Fibroblast of the conjunctiva (primary cell): Measurements from ENCODE around the gene GPR155.
"Not testable (repeated sequence)": the region's sequence is repeated elsewhere in the genome, so short reads cannot be mapped to it uniquely, and the experiment has no call there.

ENCODE experiments used
- DNase-seq: peaks from one replicate; pipeline ENCODE4 v3.0.0-alpha.2; 2010; ENCODE audit warnings: low read depth

Gene GPR155

GRCh38 chr2:174490051-174490450 is 3.2 kb upstream of the GPR155 start:
- DNase-seq: no peak

GRCh38 chr2:174489520-174489919 is 2.7 kb upstream of the GPR155 start:
- not testable (repeated sequence) for DNase-seq

DNA sequence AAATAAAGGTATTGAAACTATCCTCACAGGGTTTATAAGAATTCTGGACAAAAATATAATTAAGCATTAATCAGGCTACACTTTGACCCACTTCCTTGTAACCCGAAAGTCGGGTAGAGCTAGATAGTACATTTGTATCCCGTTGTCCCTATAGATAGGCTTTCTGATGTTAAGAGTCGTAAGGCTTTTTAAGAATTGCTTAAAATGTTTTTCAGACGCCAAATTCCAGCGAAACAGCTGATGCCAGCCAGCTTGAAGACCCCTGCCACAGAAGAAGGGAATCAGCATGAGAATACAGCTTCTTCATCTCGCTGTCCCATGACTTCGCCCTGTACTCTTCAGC is 962 bp upstream of the GPR155 start:
- DNase-seq: no peak

GRCh38 chr2:174487108-174487819 is 435 bp upstream of the GPR155 start:
- peak; percentile 99 for DNase-seq

DNA sequence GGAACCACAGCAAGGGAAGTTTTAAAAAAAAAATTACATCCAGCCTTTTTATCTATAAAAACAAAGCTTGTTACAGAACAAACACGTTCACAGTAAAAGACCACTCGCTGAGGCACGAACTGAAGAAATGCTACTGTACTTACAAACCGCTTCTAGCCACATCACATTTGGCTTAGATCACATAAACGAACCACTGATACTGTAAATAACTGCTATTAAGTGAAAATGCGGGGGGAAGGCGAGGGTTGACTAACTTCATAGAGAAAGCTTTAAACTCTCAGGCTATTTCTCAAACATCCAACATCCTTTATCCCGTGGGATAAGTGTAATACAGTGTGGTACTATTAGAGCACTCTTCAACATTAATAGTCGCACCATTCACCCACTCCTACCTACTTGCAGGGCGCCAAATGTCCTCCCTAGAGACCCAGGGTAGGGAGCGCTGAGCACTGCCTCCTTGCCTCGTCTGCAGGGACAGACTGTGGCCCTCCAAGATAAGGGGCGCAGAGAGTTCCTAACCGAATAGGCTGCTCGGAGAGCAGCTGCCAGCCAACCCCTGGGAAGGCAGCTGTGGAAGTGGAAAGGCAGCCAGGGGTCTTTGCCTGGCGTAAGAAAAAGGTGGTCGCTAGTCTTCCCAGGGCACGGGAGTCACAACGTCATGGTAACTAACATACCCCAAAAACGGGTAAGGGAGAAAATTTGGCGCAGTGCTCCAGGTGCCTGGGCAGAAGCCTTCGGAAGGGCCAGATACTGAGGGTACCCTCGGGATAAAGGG is 854 bp downstream of the GPR155 start:
- no peak for DNase-seq

- DNase-seq: not testable (repeated sequence)
Observed at GRCh38 chr2:174485045-174485444, 1.8 kb downstream of the GPR155 start.

- DNase-seq: no peak
Observed at GRCh38 chr2:174484573-174484972, 2.3 kb downstream of the GPR155 start.

DNA sequence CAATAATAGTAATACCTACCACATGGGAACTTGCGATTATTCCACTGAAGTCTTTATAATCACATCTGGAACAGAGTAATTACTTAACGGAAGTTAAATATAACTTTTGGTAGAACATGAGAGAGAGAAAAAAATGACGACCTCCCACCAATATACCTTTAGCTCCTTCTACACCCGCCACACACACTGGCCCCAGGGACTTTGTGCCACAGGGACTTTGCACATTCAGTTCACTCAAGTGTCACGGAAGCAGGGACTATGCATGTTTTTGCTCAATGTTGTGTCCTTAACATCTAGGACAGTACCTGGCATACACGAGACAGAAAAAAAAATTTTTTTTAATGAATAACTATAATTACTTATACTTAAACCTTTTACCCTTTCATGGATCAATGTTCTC is 4.0 kb downstream of the GPR155 start:
- DNase-seq: no peak

DNA sequence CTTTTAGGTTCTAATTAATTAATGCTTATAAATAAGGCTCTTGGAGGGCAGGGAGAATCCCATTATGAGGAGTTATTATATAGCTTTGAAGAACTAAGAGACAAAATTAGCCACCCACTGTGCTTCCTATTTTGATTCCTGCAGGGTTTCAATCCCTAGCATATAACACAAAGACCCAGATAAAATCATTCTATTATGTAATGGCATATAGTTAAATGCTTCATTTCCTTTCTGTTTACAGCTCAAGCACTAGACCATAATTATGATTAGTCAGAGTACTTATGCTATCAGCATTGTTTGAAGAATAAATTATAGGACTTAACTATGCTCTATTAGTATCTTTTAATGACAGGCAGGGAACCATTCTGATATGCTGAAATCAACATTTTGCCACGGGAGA is 9.1 kb downstream of the GPR155 start:
- no peak for DNase-seq

DNA sequence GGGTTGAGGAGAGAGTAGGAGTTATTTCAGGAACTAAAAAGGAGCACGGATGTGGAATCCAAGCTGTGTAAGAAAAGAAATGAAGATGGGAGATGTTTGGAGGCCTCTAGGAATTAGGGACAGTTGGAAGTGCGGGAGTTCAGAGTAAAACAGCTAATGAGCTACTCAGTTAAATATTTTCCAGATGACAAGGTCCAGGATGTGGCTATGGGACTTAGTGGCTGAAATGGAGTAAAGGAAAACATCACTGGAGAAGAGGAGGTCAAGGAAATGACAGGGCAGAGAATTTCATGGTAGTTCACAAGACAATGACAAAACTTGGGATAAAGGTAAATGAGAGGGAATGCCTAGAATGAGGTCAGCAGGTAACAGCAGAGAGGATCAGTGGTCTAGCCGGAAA is 13.0 kb downstream of the GPR155 start:
- no peak for DNase-seq

DNA sequence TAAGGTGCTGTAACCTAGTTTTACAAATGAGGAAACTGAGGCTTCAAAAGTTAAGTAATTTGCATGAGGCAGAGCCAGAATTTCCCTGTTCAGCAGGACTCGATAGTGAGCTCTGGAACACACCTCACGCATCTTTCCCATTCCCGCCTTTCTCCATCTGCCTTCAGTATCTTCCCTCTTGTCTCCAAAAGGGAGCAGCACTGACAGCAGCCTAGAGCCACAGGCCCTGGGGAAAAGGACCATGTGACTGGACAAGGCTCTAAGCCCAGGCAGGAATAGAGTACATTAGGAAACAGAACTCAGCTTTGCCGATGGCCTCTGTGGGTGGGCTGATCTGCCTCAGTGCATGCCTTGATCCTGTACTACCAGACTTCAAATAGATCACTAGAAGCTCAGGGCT is 21.5 kb downstream of the GPR155 start:
- DNase-seq: no peak

DNA sequence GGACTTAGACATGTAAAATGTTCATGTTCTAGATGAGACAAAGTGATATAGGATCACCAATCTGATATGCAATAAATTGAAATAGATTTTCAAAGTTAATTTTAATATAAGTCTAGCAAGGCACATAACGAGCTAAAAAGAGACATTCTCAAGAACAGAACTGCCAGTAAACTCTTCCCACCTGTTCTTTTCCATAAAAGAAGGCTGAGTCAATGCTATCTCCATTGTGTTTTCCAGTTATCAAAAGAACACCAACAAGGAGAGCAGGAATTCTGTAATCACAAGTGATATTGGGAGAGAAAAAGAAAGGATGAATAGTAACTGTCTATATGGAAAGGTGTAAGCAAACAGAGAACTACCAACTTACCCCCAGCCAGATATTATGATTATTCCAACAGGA is 25.6 kb downstream of the GPR155 start:
- DNase-seq: no peak

DNA sequence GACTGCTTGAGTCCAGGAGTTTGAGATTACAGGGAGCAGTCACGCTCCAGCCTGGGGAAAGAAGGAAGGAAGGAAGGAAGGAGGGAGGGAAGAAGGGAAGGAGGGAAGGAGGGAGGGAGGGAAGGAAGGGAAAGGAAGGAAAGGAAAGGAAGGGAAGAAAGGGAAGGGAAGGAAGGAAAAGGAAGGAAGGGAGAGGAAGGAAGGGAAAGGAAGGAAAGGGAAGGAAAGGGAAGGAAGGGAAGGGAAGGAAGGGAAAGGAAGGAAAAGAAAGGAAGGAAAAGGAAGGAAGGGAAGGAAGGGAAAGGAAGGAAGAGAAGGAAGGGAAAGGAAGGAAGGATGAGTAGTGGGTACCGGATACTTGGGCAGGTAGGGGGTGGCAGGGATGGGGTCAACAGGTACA is 32.3 kb downstream of the GPR155 start:
- no peak for DNase-seq

DNA sequence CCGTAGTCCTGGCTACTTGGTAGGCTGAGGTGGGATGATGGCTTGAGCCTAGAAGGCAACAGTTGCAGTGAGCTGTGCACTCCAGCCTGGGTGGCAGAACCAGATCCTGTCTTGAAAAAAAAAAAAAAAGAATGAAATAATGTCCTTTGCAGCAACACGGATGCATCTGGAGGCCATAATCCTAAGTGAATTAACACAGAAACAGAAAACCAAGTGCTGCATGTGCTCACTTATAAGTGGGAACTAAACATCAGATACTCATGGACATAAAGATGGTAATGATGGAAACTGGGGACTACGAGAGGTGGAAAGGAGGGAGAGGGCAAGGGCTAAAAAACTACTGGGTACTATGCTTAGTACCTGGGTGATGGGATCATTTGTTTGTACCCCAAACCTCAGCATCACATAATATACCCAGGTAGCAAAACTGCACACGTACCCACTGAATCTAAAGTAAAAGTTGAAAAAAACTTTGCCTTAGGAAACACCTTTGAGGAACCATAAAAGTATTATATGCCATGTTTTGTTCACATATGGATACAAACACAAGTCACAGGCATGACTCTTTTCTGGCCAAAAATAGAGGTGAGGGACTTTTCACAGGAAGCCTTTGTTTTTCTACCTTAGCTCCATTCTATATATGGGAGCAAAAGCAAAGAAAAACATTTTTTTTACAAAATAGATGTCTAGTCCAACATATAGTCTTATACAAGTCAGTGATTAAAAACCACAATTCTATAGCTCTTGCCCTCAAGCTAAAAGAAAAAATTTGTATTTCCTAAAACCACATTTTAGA is 36.6 kb downstream of the GPR155 start:
- no peak for DNase-seq

DNA sequence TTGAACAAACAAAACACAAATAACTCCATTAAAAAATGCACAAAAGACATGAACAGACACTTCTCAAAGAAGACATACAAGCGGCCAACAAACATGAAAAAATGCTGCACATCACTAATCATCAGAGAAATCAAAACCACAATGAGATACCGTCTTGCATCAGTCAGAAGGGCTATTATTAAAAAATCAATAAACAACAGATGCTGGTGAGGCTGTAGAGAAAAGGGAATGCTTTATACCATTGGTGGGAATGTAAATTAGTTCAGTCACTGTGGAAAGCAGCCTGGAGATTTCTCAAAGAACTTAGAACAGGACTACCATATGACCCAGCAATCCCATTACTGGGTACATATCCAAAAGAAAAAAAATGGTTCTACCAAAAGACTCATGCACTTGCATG is 37.8 kb downstream of the GPR155 start:
- no peak for DNase-seq

GRCh38 chr2:174446531-174446930 is 40.3 kb downstream of the GPR155 start:
- no peak for DNase-seq

DNA sequence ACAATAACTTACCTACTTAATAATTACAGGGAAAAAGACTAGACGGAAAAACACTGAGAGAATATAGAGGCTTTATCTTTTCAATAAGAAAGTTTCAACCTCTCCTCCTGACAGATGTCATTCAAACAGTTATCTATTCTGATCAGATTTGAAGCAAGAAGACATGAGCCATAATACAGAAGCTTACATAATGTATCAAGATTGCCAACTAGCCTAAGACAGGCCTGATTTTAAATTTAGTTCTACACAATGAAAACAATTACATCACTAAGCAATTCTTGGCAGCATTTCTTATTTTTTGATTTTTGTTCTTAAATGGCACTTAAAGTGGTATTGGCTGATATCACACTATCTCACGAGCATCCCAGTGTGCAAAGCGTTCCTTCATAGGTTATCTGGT is 41.6 kb downstream of the GPR155 start:
- DNase-seq: no peak

- no peak for DNase-seq
Observed at GRCh38 chr2:174444761-174445160, 42.1 kb downstream of the GPR155 start.

DNA sequence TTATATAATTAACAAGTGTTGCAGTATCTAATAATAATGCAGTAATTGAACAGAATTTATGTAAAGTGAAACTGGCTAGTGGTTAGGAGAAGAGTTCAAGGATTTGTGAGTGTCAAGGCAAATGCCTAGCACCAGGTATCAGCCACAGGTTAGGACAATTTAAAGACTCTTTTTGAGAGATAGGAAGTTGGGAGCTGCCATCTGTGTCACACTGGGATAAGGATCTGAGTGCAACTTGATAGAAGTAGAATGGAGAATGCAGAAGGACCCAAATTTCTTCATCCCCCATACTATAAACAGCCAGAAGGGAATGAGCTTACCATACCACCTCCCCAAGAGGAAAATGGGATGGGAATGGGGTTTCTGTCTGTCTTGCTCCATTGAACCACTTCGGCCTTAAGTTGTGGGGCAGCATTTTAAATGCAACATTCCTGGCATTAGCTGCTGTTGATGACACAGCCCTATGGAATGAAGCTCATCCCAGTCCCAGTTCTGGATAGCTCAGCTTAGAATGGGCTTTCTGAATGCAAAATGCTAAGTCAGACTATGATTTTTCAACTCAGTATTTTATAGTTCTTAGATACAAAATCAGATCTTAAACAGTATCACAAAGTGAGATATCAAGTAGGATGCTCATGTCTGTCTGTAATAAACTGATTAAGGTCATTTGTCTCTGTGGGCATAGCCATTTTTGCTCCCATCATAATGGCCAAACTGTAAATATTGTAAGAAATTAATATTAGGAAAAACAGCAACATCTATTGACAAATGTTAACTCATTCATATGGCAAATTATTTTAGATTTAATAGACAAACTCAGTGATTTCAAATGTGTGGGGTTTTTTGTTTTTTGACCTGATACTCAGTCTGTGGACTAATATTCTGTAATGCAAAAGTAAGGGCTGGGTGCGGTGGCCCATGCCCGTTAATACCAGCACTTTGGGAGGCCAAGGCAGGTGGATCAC is 44.0 kb downstream of the GPR155 start:
- peak; percentile 49 for DNase-seq

- DNase-seq: no peak
Observed at GRCh38 chr2:174439950-174440349, 46.9 kb downstream of the GPR155 start.

- no peak for DNase-seq
Observed at GRCh38 chr2:174439323-174439722, 47.5 kb downstream of the GPR155 start.
